HUDEP-2 (cell line): ENCODE data around the gene PTPRN2.

Experiments used
- DNase-seq, 76 experiments: peaks; one replicate each; lab custom pipeline; 2025; ENCODE audit not compliant: unreplicated experiment in 76 of 76; lab: John Stamatoyannopoulos, UW

Gene PTPRN2

GRCh38 chr7:158252837-158253669 is 334.6 kb downstream of the PTPRN2 start:
- no peak for DNase-seq

- DNase-seq: no peak
Observed at GRCh38 chr7:158252081-158252836, 335.4 kb downstream of the PTPRN2 start.

GRCh38 chr7:158251061-158251965 is 336.3 kb downstream of the PTPRN2 start:
- no peak for DNase-seq

GRCh38 chr7:158249692-158250091 is 337.9 kb downstream of the PTPRN2 start:
- DNase-seq: no peak

GRCh38 chr7:158248816-158249215 is 338.8 kb downstream of the PTPRN2 start:
- no peak for DNase-seq

- DNase-seq: no peak
Observed at GRCh38 chr7:158247758-158248487, 339.7 kb downstream of the PTPRN2 start.

- DNase-seq: no peak
Observed at GRCh38 chr7:158246960-158247673, 340.5 kb downstream of the PTPRN2 start.

GRCh38 chr7:158246272-158246959 is 341.2 kb downstream of the PTPRN2 start:
- DNase-seq: no peak

GRCh38 chr7:158245724-158246041 is 341.9 kb downstream of the PTPRN2 start:
- DNase-seq: no peak

GRCh38 chr7:158244873-158245723 is 342.5 kb downstream of the PTPRN2 start:
- DNase-seq: no peak

GRCh38 chr7:158244430-158244829 is 343.2 kb downstream of the PTPRN2 start:
- no peak for DNase-seq

- no peak for DNase-seq
Observed at GRCh38 chr7:158241919-158242318, 345.7 kb downstream of the PTPRN2 start.

- DNase-seq: no peak
Observed at GRCh38 chr7:158240801-158241200, 346.8 kb downstream of the PTPRN2 start.

GRCh38 chr7:158239290-158239981 is 348.2 kb downstream of the PTPRN2 start:
- no peak for DNase-seq

GRCh38 chr7:158238616-158239289 is 348.9 kb downstream of the PTPRN2 start:
- no peak for DNase-seq

GRCh38 chr7:158237672-158238335 is 349.8 kb downstream of the PTPRN2 start:
- no peak for DNase-seq

- DNase-seq: no peak
Observed at GRCh38 chr7:158236400-158236799, 351.2 kb downstream of the PTPRN2 start.
